Measurements from ENCODE around the gene SMAD6.

Gene SMAD6

GRCh38 chr15:66778314-66778665 lies 76.3 kb downstream of the SMAD6 start:
- no peak for DNase-seq

- DNase-seq: no peak
Observed at GRCh38 chr15:66778716-66779115, 76.7 kb downstream of the SMAD6 start.

- no peak for DNase-seq
Observed at GRCh38 chr15:66779331-66780009, 77.4 kb downstream of the SMAD6 start.

- no peak for DNase-seq
Observed at GRCh38 chr15:66780172-66780972, 78.3 kb downstream of the SMAD6 start.

GRCh38 chr15:66780973-66781718 lies 79.1 kb downstream of the SMAD6 start:
- DNase-seq: no peak

- DNase-seq: no peak
Observed at GRCh38 chr15:66782785-66783184, 80.7 kb downstream of the SMAD6 start.

- no peak for DNase-seq
Observed at GRCh38 chr15:66783314-66783713, 81.3 kb downstream of the SMAD6 start.

GRCh38 chr15:66783725-66784124 lies 81.7 kb downstream of the SMAD6 start:
- no peak for DNase-seq

GRCh38 chr15:66784174-66784573 lies 82.1 kb downstream of the SMAD6 start:
- no peak for DNase-seq

- no peak for DNase-seq
Observed at GRCh38 chr15:66785637-66786036, 83.6 kb downstream of the SMAD6 start.

- no peak for DNase-seq
Observed at GRCh38 chr15:66786222-66786621, 84.2 kb downstream of the SMAD6 start.

- DNase-seq: no peak
Observed at GRCh38 chr15:66786708-66787488, 84.9 kb downstream of the SMAD6 start.

- no peak for DNase-seq
Observed at GRCh38 chr15:66787489-66787871, 85.4 kb downstream of the SMAD6 start.

- DNase-seq: no peak
Observed at GRCh38 chr15:66788024-66788423, 86.0 kb downstream of the SMAD6 start.

GRCh38 chr15:66789029-66790025 lies 87.3 kb downstream of the SMAD6 start:
- no peak for DNase-seq

GRCh38 chr15:66795851-66796250 lies 93.8 kb downstream of the SMAD6 start:
- no peak for DNase-seq

GRCh38 chr15:66796343-66796742 lies 94.3 kb downstream of the SMAD6 start:
- DNase-seq: no peak

- DNase-seq: no peak
Observed at GRCh38 chr15:66797921-66798320, 95.9 kb downstream of the SMAD6 start.

GRCh38 chr15:66798426-66799061 lies 96.5 kb downstream of the SMAD6 start:
- no peak for DNase-seq

GRCh38 chr15:66799242-66799641 lies 97.2 kb downstream of the SMAD6 start:
- no peak for DNase-seq

- DNase-seq: no peak
Observed at GRCh38 chr15:66800584-66801235, 98.7 kb downstream of the SMAD6 start.
